Duodenal mucosa (tissue), 2 donors: ENCODE measurements around the gene RREB1.

Experiments used
- H3K27ac ChIP-seq: one replicate; pipeline ENCODE4 v1.7.0; 2013; ENCODE audit warnings: low read depth, low read length
- H3K27me3 ChIP-seq, 2 donors: one replicate each; pipeline ENCODE4 v1.7.0; 2013; ENCODE audit warnings: low read length in 2 of 2, control low read depth in 1 of 2; ENCODE audit not compliant: insufficient read depth in 2 of 2, control insufficient read depth in 1 of 2
- H3K36me3 ChIP-seq, 2 donors: one replicate each; pipeline ENCODE4 v1.7.0; 2013; ENCODE audit warnings: low read length in 2 of 2, control low read depth in 1 of 2; ENCODE audit not compliant: insufficient read depth in 2 of 2, control insufficient read depth in 1 of 2
- H3K4me1 ChIP-seq, 2 donors: one replicate each; pipeline ENCODE4 v1.7.0; 2013; ENCODE audit warnings: low read length in 2 of 2, control low read depth in 1 of 2; ENCODE audit not compliant: insufficient read depth in 2 of 2, control insufficient read depth in 1 of 2
- H3K4me3 ChIP-seq, 2 donors: one replicate each; pipeline ENCODE4 v1.7.0; 2013; ENCODE audit warnings: low read length in 2 of 2, low read depth in 1 of 2
- H3K9ac ChIP-seq, 2 donors: one replicate each; pipeline ENCODE4 v1.7.0; 2013; ENCODE audit warnings: low read length in 2 of 2, low read depth in 1 of 2
- H3K9me3 ChIP-seq, 2 donors: one replicate each; pipeline ENCODE4 v1.7.0; 2013; ENCODE audit warnings: low read length in 2 of 2, control low read depth in 1 of 2; ENCODE audit not compliant: control insufficient read depth in 1 of 2

The RREB1 gene

DNA sequence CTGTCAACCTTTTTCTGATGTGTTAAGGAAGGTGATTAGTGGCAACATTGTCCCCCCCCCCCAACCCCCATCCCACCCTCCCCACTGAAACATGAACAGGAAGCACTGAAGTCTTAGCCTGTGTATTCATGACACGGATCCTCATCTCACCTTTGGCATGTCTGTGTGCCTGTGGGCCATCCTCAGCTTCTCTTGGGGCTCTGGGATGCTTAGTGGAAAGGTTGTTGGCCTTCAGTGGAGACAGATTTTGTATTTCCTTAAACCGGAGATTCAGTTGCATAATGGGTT lies 93.6 kb downstream of the RREB1 start:
- Histone ChIP-seq H3K9ac (no peak overlapping the region), H3K9me3 (no peaks in the 10 kb centered on the region), H3K36me3 (peaks cover 7 to 68% of the 10 kb centered on the region in 2 donors), H3K27me3 (no peaks in the 10 kb centered on the region), H3K4me1 (peaks cover 9 to 16% of the 10 kb centered on the region in 2 donors), H3K4me3 (no peak overlapping the region), H3K27ac (no peak overlapping the region)

DNA sequence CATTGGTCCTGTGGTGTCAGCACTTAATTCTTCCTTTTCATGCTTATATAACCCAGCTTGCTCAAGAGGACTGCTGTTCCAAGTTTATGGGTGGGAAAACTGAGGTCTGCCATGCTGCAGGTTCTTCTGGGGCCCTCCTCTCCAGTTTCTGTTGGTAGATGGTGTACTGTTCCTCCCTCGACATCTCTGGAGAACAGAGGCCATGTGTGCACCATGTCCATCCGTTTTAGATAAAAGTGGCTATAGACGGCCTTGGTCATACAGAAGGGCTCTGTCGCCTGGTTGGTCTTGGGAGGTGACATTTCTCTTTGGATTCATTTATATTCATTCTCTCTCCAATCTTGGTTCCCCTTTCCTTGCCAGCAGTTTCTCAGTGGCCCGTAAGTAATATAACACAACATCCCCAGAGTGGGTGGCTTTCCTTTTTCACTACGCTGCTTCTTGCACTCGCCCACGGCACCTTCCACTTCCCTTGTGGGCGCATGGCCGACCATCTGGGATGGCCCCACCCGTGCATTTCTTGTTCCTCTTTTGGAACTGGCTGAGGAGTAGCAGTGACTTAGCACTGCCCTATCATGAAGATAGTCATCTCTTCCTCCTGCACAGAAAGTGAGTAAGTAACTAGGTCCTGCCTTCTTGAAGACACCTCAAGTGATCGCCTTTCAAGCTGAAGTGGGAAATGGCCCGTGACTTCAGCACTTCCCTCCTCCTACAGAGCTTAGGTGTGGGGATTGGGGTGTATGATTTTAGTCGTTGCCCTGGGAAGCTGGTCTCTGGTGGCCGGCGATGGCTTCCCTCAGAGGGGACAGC lies 94.2 kb downstream of the RREB1 start:
- Histone ChIP-seq H3K4me1 (peaks cover 9 to 16% of the 10 kb centered on the region in 2 donors), H3K27ac (peak overlapping the region; percentile 5)

DNA sequence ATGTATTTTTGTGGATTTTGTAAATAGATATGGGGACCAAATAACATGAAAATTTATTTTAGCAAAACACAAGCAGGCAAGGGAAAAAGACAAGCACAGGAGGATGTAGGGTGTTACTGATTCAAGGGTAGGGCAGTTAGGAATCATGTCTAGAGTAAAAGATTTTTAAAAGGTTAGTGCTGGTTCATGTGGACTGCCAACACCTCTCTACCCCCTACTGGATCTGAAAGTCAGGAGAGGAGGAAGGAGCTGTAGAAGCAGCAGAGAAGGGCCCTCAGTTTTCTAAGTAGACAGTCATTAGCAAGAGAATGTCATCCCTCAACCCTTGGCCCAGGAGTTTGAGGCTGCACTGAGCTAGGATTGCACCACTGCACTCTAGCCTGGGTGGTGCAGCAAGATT lies 95.2 kb downstream of the RREB1 start:
- Histone ChIP-seq H3K4me3 (no peak overlapping the region), H3K4me1 (peaks cover 9 to 16% of the 10 kb centered on the region in 2 donors), H3K9me3 (no peaks in the 10 kb centered on the region), H3K36me3 (peaks cover 13 to 68% of the 10 kb centered on the region in 2 donors), H3K27ac (no peak overlapping the region), H3K9ac (no peak overlapping the region), H3K27me3 (no peaks in the 10 kb centered on the region)

More for the DNA sequence above, 94.2 kb downstream of the RREB1 start:
- H3K9me3 ChIP-seq: no peaks in the 10 kb centered on the region
- no peak overlapping the region for H3K4me3 ChIP-seq
- no peaks in the 10 kb centered on the region for H3K27me3 ChIP-seq
- H3K36me3 ChIP-seq: peaks cover 7 to 68% of the 10 kb centered on the region in 2 donors
- no peak overlapping the region for H3K9ac ChIP-seq

- Histone ChIP-seq H3K36me3 (peaks cover 16 to 64% of the 10 kb centered on the region in 2 donors), H3K9me3 (no peaks in the 10 kb centered on the region), H3K4me3 (no peak overlapping the region), H3K9ac (no peak overlapping the region), H3K27ac (no peak overlapping the region), H3K27me3 (no peaks in the 10 kb centered on the region), H3K4me1 (peaks cover 9 to 14% of the 10 kb centered on the region in 2 donors)
These were observed 96.2 kb downstream of the RREB1 start for GRCh38 chr6:7203939-7204338.

DNA sequence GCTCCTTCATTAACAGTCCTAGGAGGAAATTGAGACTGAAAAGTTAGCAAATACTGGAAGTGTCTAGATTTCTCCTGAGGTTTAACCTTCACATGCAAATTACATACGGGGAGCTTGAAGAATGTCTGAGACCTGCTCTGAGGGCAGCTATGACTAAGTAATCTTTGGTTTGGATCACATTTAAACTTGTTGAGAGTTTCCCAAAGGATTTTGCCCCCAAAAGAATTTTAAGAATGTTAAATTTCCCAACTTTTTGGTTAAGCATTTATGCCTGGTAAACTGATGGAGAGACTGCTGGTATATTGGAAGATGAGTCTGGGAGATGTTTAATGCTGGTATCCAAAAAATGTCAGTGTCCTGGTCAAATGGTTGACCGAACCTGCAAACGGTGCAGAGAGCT lies 97.0 kb downstream of the RREB1 start:
- Histone ChIP-seq H3K9me3 (no peaks in the 10 kb centered on the region), H3K4me3 (no peak overlapping the region), H3K27me3 (no peaks in the 10 kb centered on the region), H3K4me1 (peaks cover 9 to 11% of the 10 kb centered on the region in 2 donors), H3K27ac (no peak overlapping the region), H3K9ac (no peak overlapping the region), H3K36me3 (peaks cover 16 to 64% of the 10 kb centered on the region in 2 donors)

- Histone ChIP-seq H3K4me3 (no peak overlapping the region), H3K27me3 (no peaks in the 10 kb centered on the region), H3K9me3 (no peaks in the 10 kb centered on the region), H3K36me3 (peaks cover 28 to 73% of the 10 kb centered on the region in 2 donors), H3K27ac (no peak overlapping the region), H3K4me1 (no peaks in the 10 kb centered on the region), H3K9ac (no peak overlapping the region)
These were observed 100.0 kb downstream of the RREB1 start for GRCh38 chr6:7207720-7208119.

DNA sequence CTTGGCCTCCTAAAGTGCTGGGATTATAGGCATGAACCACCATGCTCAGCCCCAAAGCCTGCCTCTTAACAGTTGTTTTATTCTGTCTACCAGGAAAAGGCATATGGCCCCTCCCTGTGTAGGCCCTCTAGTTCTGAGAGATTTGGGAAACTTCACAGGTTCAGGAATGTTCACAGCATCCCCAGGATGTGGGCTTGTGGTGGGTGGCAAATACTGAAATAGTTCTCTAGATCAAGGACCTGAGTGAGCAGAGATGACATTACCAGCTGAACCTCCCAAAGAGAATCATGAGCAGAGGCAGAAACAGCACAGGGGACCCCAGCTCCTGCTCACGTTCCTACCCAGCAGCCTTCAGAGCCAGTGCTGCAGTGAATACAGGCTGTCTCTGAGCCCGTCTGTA lies 105.7 kb downstream of the RREB1 start:
- H3K9ac ChIP-seq: no peak overlapping the region

DNA sequence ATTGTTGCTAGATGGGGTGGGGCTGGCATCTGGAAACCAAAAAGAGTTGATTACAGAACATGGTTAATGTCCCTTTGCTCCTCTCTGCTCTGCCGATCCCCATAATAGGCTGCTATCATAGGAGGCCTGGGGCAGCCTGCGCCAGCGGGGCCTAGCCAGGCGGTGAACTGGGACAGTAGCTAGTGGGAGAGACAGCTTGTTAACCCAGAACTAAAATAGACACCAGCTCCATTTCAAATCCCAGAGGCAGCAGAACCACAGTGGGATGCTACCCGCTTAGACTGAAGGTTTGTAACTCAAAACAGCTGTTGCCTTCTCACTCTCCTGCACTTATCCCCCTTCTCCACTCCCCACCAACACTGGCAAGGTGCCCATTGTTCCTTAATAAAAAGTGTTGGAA lies 106.7 kb downstream of the RREB1 start:
- Histone ChIP-seq H3K4me3 (no peak overlapping the region), H3K27ac (no peak overlapping the region), H3K9ac (no peak overlapping the region), H3K4me1 (peaks cover 0 to 3% of the 10 kb centered on the region in 2 donors), H3K9me3 (no peaks in the 10 kb centered on the region), H3K27me3 (no peaks in the 10 kb centered on the region), H3K36me3 (peaks cover 47 to 77% of the 10 kb centered on the region in 2 donors)

More for the DNA sequence above, 105.7 kb downstream of the RREB1 start:
- H3K4me3 ChIP-seq: no peak overlapping the region
- no peak overlapping the region for H3K27ac ChIP-seq
- H3K9me3 ChIP-seq: no peaks in the 10 kb centered on the region
- H3K4me1 ChIP-seq: no peaks in the 10 kb centered on the region
- no peaks in the 10 kb centered on the region for H3K27me3 ChIP-seq
- H3K36me3 ChIP-seq: peaks cover 43 to 68% of the 10 kb centered on the region in 2 donors

GRCh38 chr6:7215131-7215530 lies 107.4 kb downstream of the RREB1 start:
- H3K27ac ChIP-seq: no peak overlapping the region
- peaks cover 51 to 84% of the 10 kb centered on the region in 2 donors for H3K36me3 ChIP-seq
- no peak overlapping the region for H3K9ac ChIP-seq
- H3K4me1 ChIP-seq: peaks cover 0 to 10% of the 10 kb centered on the region in 2 donors
- H3K9me3 ChIP-seq: no peaks in the 10 kb centered on the region
- no peaks in the 10 kb centered on the region for H3K27me3 ChIP-seq
- no peak overlapping the region for H3K4me3 ChIP-seq

DNA sequence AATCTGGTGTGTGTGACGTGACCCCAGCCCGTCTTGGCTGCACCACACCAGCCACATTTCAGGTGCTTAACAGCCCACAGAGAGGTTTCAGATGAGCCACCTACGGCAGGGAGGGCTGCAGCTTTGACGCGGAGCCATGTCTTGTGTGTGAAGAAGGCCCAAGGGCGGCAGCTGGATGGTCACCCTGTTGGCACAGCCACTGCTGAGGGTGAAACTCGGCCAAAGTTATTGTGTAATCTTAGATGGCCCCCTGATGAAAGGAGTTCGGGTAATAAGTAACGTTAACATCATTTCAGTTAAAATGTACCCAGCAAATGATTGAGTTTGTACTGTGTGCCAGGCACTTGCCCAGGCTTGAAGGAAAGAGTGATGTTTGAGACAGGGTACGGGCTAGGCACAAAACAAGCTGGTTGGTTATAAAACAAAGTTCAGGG lies 108.1 kb downstream of the RREB1 start:
- Histone ChIP-seq H3K4me1 (peaks cover 0 to 10% of the 10 kb centered on the region in 2 donors), H3K27ac (peak overlapping the region; percentile 26), H3K36me3 (peaks cover 50 to 87% of the 10 kb centered on the region in 2 donors), H3K9me3 (no peaks in the 10 kb centered on the region), H3K9ac (no peak overlapping the region), H3K4me3 (no peak overlapping the region), H3K27me3 (no peaks in the 10 kb centered on the region)
